PFSK-1 (cell line): Measurements from ENCODE around the gene MRPL28.

Experiments used
- POLR2AphosphoS5 ChIP-seq: IDR thresholded peaks from 2 replicates; pipeline ENCODE4 v1.6.1; 2012; ENCODE audit warnings: low read depth, mild to moderate bottlenecking, control low read depth, low read length, moderate library complexity
- TAF1 ChIP-seq: IDR thresholded peaks from 2 replicates; pipeline ENCODE4 v1.6.1; 2012; ENCODE audit warnings: low read length, control low read depth, borderline replicate concordance; ENCODE audit not compliant: insufficient read depth
- TF ChIP-seq, protein P1 (sequence below), 2 experiments: IDR thresholded peaks; 2 replicates each; pipeline versions ENCODE4 v1.6.1 to v1.8.0; 2011 to 2012; ENCODE audit warnings: low read depth in 2 of 2, low read length in 2 of 2, control low read depth in 1 of 2, inconsistent platforms in 1 of 2, mild to moderate bottlenecking in 1 of 2, moderate library complexity in 1 of 2; ENCODE audit not compliant: insufficient read depth in 1 of 2

- TF ChIP-seq TAF1 (no peak), POLR2AphosphoS5 (no peak)
- TF ChIP-seq, protein P1, sequence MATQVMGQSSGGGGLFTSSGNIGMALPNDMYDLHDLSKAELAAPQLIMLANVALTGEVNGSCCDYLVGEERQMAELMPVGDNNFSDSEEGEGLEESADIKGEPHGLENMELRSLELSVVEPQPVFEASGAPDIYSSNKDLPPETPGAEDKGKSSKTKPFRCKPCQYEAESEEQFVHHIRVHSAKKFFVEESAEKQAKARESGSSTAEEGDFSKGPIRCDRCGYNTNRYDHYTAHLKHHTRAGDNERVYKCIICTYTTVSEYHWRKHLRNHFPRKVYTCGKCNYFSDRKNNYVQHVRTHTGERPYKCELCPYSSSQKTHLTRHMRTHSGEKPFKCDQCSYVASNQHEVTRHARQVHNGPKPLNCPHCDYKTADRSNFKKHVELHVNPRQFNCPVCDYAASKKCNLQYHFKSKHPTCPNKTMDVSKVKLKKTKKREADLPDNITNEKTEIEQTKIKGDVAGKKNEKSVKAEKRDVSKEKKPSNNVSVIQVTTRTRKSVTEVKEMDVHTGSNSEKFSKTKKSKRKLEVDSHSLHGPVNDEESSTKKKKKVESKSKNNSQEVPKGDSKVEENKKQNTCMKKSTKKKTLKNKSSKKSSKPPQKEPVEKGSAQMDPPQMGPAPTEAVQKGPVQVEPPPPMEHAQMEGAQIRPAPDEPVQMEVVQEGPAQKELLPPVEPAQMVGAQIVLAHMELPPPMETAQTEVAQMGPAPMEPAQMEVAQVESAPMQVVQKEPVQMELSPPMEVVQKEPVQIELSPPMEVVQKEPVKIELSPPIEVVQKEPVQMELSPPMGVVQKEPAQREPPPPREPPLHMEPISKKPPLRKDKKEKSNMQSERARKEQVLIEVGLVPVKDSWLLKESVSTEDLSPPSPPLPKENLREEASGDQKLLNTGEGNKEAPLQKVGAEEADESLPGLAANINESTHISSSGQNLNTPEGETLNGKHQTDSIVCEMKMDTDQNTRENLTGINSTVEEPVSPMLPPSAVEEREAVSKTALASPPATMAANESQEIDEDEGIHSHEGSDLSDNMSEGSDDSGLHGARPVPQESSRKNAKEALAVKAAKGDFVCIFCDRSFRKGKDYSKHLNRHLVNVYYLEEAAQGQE (IDR thresholded peaks at IDR 0.05; ENCODE audit: insufficient read depth in 1 of 2, low read depth in 2 of 2, low read length in 2 of 2): no peak
Measured at GRCh38 chr16:359871-360697, 10.3 kb downstream of the MRPL28 start.
